Measurements from ENCODE around the gene MAT2B.

The MAT2B gene

DNA sequence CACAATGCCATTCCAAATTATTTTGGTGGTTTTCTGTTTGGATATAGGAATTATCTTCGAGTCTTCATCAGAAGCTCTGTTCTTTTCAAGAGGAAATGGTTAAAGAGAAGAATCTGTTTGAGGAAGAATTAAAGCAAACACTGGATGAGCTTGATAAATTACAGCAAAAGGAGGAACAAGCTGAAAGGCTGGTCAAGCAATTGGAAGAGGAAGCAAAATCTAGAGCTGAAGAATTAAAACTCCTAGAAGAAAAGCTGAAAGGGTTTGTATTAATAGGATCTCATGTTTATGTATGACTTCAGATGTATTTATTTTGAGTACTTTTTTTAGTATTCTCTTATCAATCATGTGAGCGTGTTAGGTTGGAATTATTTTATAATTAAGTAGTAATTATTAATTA, 30.0 kb upstream of the MAT2B start:
- no peaks in the 10 kb centered on the region for H3K4me1 ChIP-seq (ENCODE audit: control insufficient read depth, insufficient read depth, low read length)
- no peak overlapping the region for H3K27ac ChIP-seq (ENCODE audit: low read length)

DNA sequence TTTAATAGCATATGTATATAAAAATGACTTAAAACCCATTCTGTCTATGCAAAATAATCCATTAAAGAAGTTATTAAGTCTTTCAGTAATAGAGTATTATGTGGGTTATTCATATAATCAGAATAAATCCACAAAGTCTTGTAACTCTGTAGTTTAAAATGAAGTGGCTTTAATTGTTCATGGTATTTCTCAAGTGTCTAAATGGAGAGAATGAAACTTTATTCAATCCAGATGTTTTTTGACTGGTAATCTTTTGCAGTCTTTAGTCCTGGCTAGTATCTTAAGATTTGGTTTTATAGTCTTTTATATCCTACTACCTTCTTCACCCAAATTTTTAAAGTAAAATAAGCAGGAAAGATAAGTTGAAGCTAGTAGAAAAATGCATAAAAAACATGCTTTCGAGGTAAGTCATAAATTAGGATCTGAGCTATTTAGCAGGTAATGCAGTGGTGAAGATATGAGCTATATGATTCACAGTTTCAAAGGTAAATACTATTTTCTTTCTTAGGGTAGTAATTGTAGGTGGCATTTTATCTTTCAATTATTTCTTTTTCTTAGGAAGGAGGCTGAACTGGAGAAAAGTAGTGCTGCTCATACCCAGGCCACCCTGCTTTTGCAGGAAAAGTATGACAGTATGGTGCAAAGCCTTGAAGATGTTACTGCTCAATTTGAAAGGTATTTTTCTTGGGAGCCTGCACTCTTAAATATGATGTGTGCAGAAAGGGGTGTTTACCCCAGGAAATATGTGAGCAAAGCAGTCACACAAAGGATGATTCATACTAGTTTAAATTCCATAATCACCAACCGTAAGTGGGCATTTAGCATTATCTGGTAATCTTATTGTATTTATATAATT, 27.1 kb upstream of the MAT2B start:
- no peaks in the 10 kb centered on the region for H3K36me3 ChIP-seq (ENCODE audit: control insufficient read depth in 2 of 2, insufficient read depth in 2 of 2, low read length in 2 of 2)
- H3K27me3 ChIP-seq (ENCODE audit: control insufficient read depth in 1 of 2, insufficient read depth in 2 of 2, low read length in 2 of 2) = no peaks in the 10 kb centered on the region
- no peaks in the 10 kb centered on the region for H3K4me1 ChIP-seq (ENCODE audit: control insufficient read depth, insufficient read depth, low read length)
- H3K9me3 ChIP-seq (ENCODE audit: control insufficient read depth in 2 of 2, low read length in 2 of 2) = no peaks in the 10 kb centered on the region
- H3K4me3 ChIP-seq (ENCODE audit: low read length in 2 of 2) = no peak overlapping the region
- no peak overlapping the region for H3K27ac ChIP-seq (ENCODE audit: low read length)
- H3K9ac ChIP-seq (ENCODE audit: low read length in 2 of 2) = no peak overlapping the region

More for the DNA sequence above, 30.0 kb upstream of the MAT2B start:
- H3K9me3 ChIP-seq (ENCODE audit: control insufficient read depth in 2 of 2, low read length in 2 of 2) = no peaks in the 10 kb centered on the region
- no peaks in the 10 kb centered on the region for H3K27me3 ChIP-seq (ENCODE audit: control insufficient read depth in 1 of 2, insufficient read depth in 2 of 2, low read length in 2 of 2)
- H3K4me3 ChIP-seq (ENCODE audit: low read length in 2 of 2) = no peak overlapping the region
- H3K9ac ChIP-seq (ENCODE audit: low read length in 2 of 2) = no peak overlapping the region
- no peaks in the 10 kb centered on the region for H3K36me3 ChIP-seq (ENCODE audit: control insufficient read depth in 2 of 2, insufficient read depth in 2 of 2, low read length in 2 of 2)

DNA sequence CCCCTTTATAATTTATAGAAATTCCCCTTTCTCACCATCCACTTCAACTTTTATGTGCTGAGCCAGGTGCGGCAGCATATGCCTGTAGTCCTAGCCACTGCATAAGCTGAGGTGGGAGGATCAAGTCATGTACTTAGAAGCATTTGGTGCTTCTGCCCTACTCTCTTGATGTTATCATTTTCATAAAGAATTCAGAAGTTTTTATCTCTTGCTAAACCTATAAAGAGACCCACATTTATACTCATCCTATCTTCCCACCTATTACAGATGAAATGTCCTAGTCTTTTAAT, 26.5 kb upstream of the MAT2B start:
- H3K4me1 ChIP-seq (ENCODE audit: control insufficient read depth, insufficient read depth, low read length) = no peaks in the 10 kb centered on the region
- H3K9me3 ChIP-seq (ENCODE audit: control insufficient read depth in 2 of 2, low read length in 2 of 2) = no peaks in the 10 kb centered on the region
- no peak overlapping the region for H3K9ac ChIP-seq (ENCODE audit: low read length in 2 of 2)
- no peak overlapping the region for H3K27ac ChIP-seq (ENCODE audit: low read length)
- H3K36me3 ChIP-seq (ENCODE audit: control insufficient read depth in 2 of 2, insufficient read depth in 2 of 2, low read length in 2 of 2) = no peaks in the 10 kb centered on the region
- no peaks in the 10 kb centered on the region for H3K27me3 ChIP-seq (ENCODE audit: control insufficient read depth in 1 of 2, insufficient read depth in 2 of 2, low read length in 2 of 2)
- H3K4me3 ChIP-seq (ENCODE audit: low read length in 2 of 2) = no peak overlapping the region

DNA sequence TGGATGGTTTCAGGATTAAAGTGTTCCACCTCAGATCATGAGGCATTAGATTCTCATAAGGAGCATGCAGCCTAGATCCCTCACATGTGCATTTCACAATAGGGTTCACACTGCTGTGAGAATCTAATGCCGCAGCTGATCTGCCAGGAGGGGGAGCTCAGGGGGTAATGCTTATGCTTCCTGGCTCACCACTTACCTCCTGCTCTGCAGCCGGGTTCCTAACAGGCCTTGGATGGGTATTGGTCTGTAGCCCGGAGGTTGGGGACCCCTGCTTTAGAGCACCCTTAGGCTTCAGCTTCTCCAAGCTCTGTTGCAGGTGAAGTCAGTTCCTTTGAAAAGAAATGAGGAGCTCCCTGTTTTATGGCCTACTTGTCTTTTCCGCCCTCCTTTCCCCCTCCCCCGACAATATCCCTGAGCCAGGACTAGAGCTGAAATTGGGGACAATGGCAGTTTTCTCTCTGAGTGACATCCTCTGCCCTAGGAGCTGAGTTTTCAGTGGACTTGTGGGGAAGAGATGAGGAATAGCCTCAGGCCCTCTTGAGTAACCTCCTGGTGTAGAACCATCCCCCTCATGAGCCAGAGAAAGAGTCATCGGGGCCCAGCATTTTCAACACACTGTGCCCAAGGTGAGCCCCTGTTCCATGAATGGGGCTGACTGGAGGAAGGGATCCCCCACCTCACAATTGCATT, 16.2 kb upstream of the MAT2B start:
- Histone ChIP-seq H3K9me3 (ENCODE audit: control insufficient read depth in 2 of 2, low read length in 2 of 2) (no peaks in the 10 kb centered on the region), H3K4me3 (ENCODE audit: low read length in 2 of 2) (no peak overlapping the region), H3K9ac (ENCODE audit: low read length in 2 of 2) (no peak overlapping the region), H3K27ac (ENCODE audit: low read length) (no peak overlapping the region), H3K36me3 (ENCODE audit: control insufficient read depth in 2 of 2, insufficient read depth in 2 of 2, low read length in 2 of 2) (no peaks in the 10 kb centered on the region), H3K4me1 (ENCODE audit: control insufficient read depth, insufficient read depth, low read length) (no peaks in the 10 kb centered on the region), H3K27me3 (ENCODE audit: control insufficient read depth in 1 of 2, insufficient read depth in 2 of 2, low read length in 2 of 2) (no peaks in the 10 kb centered on the region)

DNA sequence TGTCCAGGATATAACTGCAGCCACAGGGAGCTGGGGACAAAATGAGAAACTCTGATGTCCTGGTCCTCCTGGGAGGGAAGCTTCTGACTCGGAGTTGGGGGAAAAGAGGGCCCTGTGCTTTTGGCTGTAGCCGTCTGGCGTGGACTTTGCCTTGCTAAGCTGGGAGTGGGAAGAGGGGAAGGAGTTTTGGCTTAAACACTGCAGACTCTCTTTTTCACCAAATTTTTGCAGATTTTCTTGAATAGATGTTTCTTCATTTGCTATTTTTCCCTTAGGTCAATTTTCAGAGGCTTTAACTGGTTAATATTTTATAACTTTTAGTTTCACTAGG, 15.7 kb upstream of the MAT2B start:
- Histone ChIP-seq H3K4me3 (ENCODE audit: low read length in 2 of 2) (no peak overlapping the region), H3K9ac (ENCODE audit: low read length in 2 of 2) (no peak overlapping the region), H3K27me3 (ENCODE audit: control insufficient read depth in 1 of 2, insufficient read depth in 2 of 2, low read length in 2 of 2) (no peaks in the 10 kb centered on the region), H3K4me1 (ENCODE audit: control insufficient read depth, insufficient read depth, low read length) (no peaks in the 10 kb centered on the region), H3K36me3 (ENCODE audit: control insufficient read depth in 2 of 2, insufficient read depth in 2 of 2, low read length in 2 of 2) (no peaks in the 10 kb centered on the region), H3K9me3 (ENCODE audit: control insufficient read depth in 2 of 2, low read length in 2 of 2) (no peaks in the 10 kb centered on the region), H3K27ac (ENCODE audit: low read length) (no peak overlapping the region)

DNA sequence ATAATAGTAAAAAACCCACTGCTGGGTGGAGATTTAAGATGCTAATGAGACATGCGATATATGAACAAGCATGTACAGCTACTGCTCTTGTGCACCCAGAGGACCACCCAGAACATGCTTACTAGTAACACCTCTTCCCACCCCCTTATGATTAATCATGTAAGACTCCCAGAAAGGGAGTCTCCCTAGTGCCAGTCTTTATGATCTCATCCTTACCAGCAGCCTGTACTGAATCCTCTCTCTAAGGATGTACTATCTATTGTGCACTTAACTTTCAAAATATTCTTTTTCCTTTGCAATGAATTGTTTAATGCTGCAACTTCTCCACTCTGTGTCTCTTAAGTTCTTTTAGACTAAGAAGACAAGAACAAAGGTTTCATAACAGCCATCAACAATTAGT, 9.1 kb upstream of the MAT2B start:
- Histone ChIP-seq H3K9ac (ENCODE audit: low read length in 2 of 2) (no peak overlapping the region), H3K9me3 (ENCODE audit: control insufficient read depth in 2 of 2, low read length in 2 of 2) (no peaks in the 10 kb centered on the region), H3K27me3 (ENCODE audit: control insufficient read depth in 1 of 2, insufficient read depth in 2 of 2, low read length in 2 of 2) (no peaks in the 10 kb centered on the region), H3K36me3 (ENCODE audit: control insufficient read depth in 2 of 2, insufficient read depth in 2 of 2, low read length in 2 of 2) (no peaks in the 10 kb centered on the region), H3K4me1 (ENCODE audit: control insufficient read depth, insufficient read depth, low read length) (no peaks in the 10 kb centered on the region), H3K4me3 (ENCODE audit: low read length in 2 of 2) (no peak overlapping the region), H3K27ac (ENCODE audit: low read length) (no peak overlapping the region)

DNA sequence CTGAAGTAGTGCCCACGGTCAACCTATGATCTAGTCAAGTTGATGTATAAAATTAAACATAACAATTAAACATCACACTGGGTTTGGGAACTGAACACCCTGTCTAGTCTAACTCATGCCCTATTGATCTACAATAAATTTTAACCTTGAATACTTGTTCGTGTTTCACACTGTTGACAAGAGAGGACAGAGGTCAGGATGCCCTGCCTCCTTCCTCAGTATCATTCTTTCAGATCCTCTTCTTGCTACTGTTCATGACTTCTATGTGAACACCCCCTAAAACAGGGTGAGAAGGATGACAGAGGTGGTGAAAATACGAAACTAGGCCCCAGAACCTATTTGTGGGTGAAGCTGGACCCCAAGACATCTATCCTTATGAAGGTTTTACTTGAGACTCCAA, 8.1 kb upstream of the MAT2B start:
- no peak overlapping the region for H3K4me3 ChIP-seq (ENCODE audit: low read length in 2 of 2)
- no peaks in the 10 kb centered on the region for H3K27me3 ChIP-seq (ENCODE audit: control insufficient read depth in 1 of 2, insufficient read depth in 2 of 2, low read length in 2 of 2)
- no peaks in the 10 kb centered on the region for H3K9me3 ChIP-seq (ENCODE audit: control insufficient read depth in 2 of 2, low read length in 2 of 2)
- no peak overlapping the region for H3K27ac ChIP-seq (ENCODE audit: low read length)
- no peaks in the 10 kb centered on the region for H3K36me3 ChIP-seq (ENCODE audit: control insufficient read depth in 2 of 2, insufficient read depth in 2 of 2, low read length in 2 of 2)
- H3K9ac ChIP-seq (ENCODE audit: low read length in 2 of 2) = no peak overlapping the region
- H3K4me1 ChIP-seq (ENCODE audit: control insufficient read depth, insufficient read depth, low read length) = no peaks in the 10 kb centered on the region

DNA sequence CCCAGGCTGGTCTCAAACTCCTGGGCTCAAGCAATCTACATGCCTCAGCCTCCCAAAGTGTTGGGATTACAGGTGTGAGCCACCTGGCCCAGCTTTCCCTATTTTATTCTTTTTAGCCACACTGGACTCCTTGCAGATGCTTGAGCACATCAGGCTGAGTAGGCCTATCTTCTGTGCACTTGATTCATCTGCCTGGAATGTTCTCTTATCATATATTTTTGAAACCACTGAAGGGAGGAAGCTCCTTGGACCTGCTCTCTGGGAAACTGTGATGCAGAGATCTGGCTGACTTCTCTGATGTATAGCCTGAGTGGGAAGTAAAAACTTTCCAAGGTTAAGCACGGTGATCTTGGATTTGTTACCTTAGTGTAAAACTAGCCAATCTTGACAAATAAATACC, 6.5 kb upstream of the MAT2B start:
- no peak overlapping the region for H3K4me3 ChIP-seq (ENCODE audit: low read length in 2 of 2)
- no peak overlapping the region for H3K27ac ChIP-seq (ENCODE audit: low read length)
- no peaks in the 10 kb centered on the region for H3K27me3 ChIP-seq (ENCODE audit: control insufficient read depth in 1 of 2, insufficient read depth in 2 of 2, low read length in 2 of 2)

DNA sequence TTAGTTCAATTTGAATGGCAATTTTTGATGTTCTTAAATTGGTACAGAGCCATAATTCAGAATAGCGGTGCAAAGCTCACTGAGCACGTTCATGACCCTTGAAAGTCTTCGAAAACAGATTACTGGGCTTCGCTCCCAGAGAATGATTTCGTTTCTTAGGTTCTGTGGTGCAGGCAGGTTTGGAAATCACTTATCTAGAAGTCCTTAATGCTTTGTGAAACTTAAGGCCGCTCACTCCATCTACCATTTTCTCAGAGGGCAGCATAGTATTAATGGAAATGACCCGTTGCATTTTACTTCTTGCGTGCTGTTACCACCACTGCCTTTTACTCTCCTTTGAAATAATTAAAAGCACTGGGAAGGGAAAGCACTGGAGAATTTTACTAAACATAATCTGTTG, 2.9 kb upstream of the MAT2B start:
- peak overlapping the region in 1 of 2 donors; percentile 69 for H3K9ac ChIP-seq (ENCODE audit: low read length in 2 of 2)
- H3K4me3 ChIP-seq (ENCODE audit: low read length in 2 of 2) = peak overlapping the region; percentile 77 to 83
- no peaks in the 10 kb centered on the region for H3K27me3 ChIP-seq (ENCODE audit: control insufficient read depth in 1 of 2, insufficient read depth in 2 of 2, low read length in 2 of 2)
- no peaks in the 10 kb centered on the region for H3K36me3 ChIP-seq (ENCODE audit: control insufficient read depth in 2 of 2, insufficient read depth in 2 of 2, low read length in 2 of 2)
- peak overlapping the region; percentile 87 for H3K27ac ChIP-seq (ENCODE audit: low read length)
- no peaks in the 10 kb centered on the region for H3K9me3 ChIP-seq (ENCODE audit: control insufficient read depth in 2 of 2, low read length in 2 of 2)
- peaks cover 14% of the 10 kb centered on the region for H3K4me1 ChIP-seq (ENCODE audit: control insufficient read depth, insufficient read depth, low read length)

More for the DNA sequence above, 6.5 kb upstream of the MAT2B start:
- Histone ChIP-seq H3K4me1 (ENCODE audit: control insufficient read depth, insufficient read depth, low read length) (peaks cover 2% of the 10 kb centered on the region), H3K36me3 (ENCODE audit: control insufficient read depth in 2 of 2, insufficient read depth in 2 of 2, low read length in 2 of 2) (no peaks in the 10 kb centered on the region), H3K9me3 (ENCODE audit: control insufficient read depth in 2 of 2, low read length in 2 of 2) (no peaks in the 10 kb centered on the region), H3K9ac (ENCODE audit: low read length in 2 of 2) (no peak overlapping the region)

DNA sequence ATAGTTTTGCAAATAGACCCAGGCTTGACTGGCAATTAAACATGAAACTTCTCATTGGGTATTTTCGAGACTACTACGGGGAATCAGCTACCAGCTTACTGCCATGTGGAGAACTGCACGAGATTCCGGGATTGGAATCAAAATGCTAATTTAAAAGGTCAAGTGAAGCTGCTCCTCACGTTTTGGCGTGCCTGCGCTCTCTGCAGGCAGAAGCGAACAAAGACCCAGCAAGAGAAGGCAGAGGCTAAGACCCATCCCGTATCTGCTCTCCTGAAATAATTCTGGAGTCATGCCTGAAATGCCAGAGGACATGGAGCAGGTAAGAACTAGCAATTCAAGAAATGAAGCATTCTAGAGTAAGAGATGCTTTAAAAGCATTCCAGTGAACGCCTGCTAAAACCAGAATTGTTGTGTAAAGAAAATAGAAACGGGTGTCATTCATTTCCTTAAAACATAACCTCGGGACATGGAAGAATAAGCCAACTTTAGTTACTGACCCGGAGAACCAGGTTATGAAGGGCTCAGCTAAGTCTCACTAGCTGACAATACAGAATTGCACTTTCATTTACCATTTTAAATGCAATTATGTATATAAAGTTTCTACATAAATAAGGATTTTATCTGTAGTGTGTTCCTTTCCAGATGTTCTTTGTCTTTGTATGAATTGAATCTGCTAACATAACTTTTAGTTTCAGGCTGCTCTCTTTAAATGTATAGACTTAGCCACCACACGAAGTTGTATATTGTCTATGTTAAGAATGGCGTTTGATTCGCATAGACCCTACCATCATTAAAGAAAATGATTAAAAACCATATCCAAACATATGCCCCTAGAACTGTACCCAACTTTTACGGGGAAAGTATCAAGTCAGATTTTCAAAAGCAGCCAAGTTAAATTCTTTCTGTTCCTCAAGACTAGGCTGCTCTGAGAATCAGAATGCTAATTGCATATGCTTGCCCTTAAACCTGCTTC, 2.0 kb upstream of the MAT2B start:
- Histone ChIP-seq H3K36me3 (ENCODE audit: control insufficient read depth in 2 of 2, insufficient read depth in 2 of 2, low read length in 2 of 2) (no peaks in the 10 kb centered on the region), H3K9me3 (ENCODE audit: control insufficient read depth in 2 of 2, low read length in 2 of 2) (no peaks in the 10 kb centered on the region), H3K27me3 (ENCODE audit: control insufficient read depth in 1 of 2, insufficient read depth in 2 of 2, low read length in 2 of 2) (no peaks in the 10 kb centered on the region), H3K27ac (ENCODE audit: low read length) (peak overlapping the region; percentile 87), H3K4me3 (ENCODE audit: low read length in 2 of 2) (peak overlapping the region; percentile 77 to 83), H3K4me1 (ENCODE audit: control insufficient read depth, insufficient read depth, low read length) (peaks cover 14% of the 10 kb centered on the region), H3K9ac (ENCODE audit: low read length in 2 of 2) (peak overlapping the region; percentile 69 to 93)

All from stomach smooth muscle (tissue), 2 donors.